Smooth muscle cell (in vitro differentiated cells): ENCODE measurements around the gene SATB1. TPM values are rescaled to one million over a fixed set of nuclear protein-coding genes. Genes with fewer than 3 reads are reported as not detected.
A peak's percentile ranks its signal among the peaks of the same experiment; 100 is the strongest.

ENCODE experiments used
- DNase-seq: peaks from one replicate; lab custom pipeline; 2025; ENCODE audit not compliant: unreplicated experiment; lab: John Stamatoyannopoulos, UW
- H2AFZ ChIP-seq: fragments of 200-600 bp; sonication (generic); 2 replicates; pipeline ENCODE4 v1.6.0; 2016; ENCODE audit warnings: antibody characterized with exemption, low read depth, mild to moderate bottlenecking
- H3F3A ChIP-seq: fragments of 200-600 bp; sonication (generic); 2 replicates; pipeline ENCODE4 v1.6.0; 2017; ENCODE audit warnings: antibody characterized with exemption, low read depth
- H3K27ac ChIP-seq: fragments of 200-600 bp; sonication (generic); 2 replicates; pipeline ENCODE4 v1.5.1; 2016; ENCODE audit warnings: low read depth, mild to moderate bottlenecking
- H3K27me3 ChIP-seq: fragments of 200-600 bp; sonication (generic); 2 replicates; pipeline ENCODE4 v1.6.1; 2016; ENCODE audit warnings: low read depth, mild to moderate bottlenecking
- H3K36me3 ChIP-seq: fragments of 200-600 bp; sonication (generic); 2 replicates; pipeline ENCODE4 v1.5.1; 2016; ENCODE audit warnings: low read depth
- H3K4me1 ChIP-seq: fragments of 200-600 bp; sonication (generic); 2 replicates; pipeline ENCODE4 v1.5.1; 2016; ENCODE audit warnings: low read depth
- H3K4me2 ChIP-seq: fragments of 200-600 bp; sonication (generic); 2 replicates; pipeline ENCODE4 v1.6.0; 2016; ENCODE audit warnings: mild to moderate bottlenecking
- H3K4me3 ChIP-seq: fragments of 200-600 bp; sonication (generic); 2 replicates; pipeline ENCODE4 v1.5.1; 2016; ENCODE audit warnings: mild to moderate bottlenecking
- H3K79me2 ChIP-seq: fragments of 200-600 bp; sonication (generic); 2 replicates; pipeline ENCODE4 v1.6.0; 2016; ENCODE audit warnings: low read depth, mild to moderate bottlenecking
- H3K9ac ChIP-seq: fragments of 200-600 bp; sonication (generic); 2 replicates; pipeline ENCODE4 v1.6.0; 2016; ENCODE audit warnings: low read depth
- H3K9me3 ChIP-seq: fragments of 200-600 bp; sonication (generic); replicated peaks from 2 replicates; pipeline ENCODE4 v1.5.1; 2016; ENCODE audit warnings: low read depth
- H4K20me1 ChIP-seq: fragments of 200-600 bp; sonication (generic); 2 replicates; pipeline ENCODE4 v1.6.0; 2016; ENCODE audit warnings: low read depth
- WGBS: methylation state at CpG from one replicate; pipeline ENCODE4 v1.1.7; 2016; ENCODE audit warnings: low lambda C conversion rate; 5-methylcytosine and 5-hydroxymethylcytosine counted together
- polyA plus RNA-seq: library from polyadenylated mRNA; unstranded; fragments of >200 nt; fragmentation: Nextera tagmentation; extraction: Ambion mirVana; gene quantifications from 2 replicates; pipeline ENCODE4 v1.2.1, GENCODE V29; 2016
- total RNA-seq: library from RNA; depleted of rRNA; stranded (reverse); fragments of >200 nt; gene quantifications from 2 replicates; pipeline ENCODE4 v1.2.3, GENCODE V29; 2014
- TF ChIP-seq, protein P1 (sequence below): fragments of 200-600 bp; sonication (generic); IDR thresholded peaks from 2 replicates; pipeline ENCODE4 v1.5.1; 2017; ENCODE audit warnings: borderline replicate concordance, mild to moderate bottlenecking, antibody characterized with exemption; ENCODE audit not compliant: insufficient read depth, poor library complexity, severe bottlenecking

The SATB1 gene
- total and polyA plus RNA-seq, 2 experiments from 2014 or later: 4.1 to 9.3 TPM

- Histone ChIP-seq H3K9me3 (no peaks in the 10 kb centered on the region), H3F3A (no peaks in the 10 kb centered on the region), H3K4me1 (peaks cover 21% of the 10 kb centered on the region), H3K4me3 (peak overlapping the region; percentile 94), H3K9ac (peak overlapping the region; percentile 73), H3K4me2 (peak overlapping the region; percentile 94), H3K27me3 (no peaks in the 10 kb centered on the region), H3K36me3 (no peaks in the 10 kb centered on the region), H2AFZ (peak overlapping the region; percentile 91), H3K79me2 (no peaks in the 10 kb centered on the region), H3K27ac (peak overlapping the region; percentile 27), H4K20me1 (no peaks in the 10 kb centered on the region)
- TF ChIP-seq, protein P1, sequence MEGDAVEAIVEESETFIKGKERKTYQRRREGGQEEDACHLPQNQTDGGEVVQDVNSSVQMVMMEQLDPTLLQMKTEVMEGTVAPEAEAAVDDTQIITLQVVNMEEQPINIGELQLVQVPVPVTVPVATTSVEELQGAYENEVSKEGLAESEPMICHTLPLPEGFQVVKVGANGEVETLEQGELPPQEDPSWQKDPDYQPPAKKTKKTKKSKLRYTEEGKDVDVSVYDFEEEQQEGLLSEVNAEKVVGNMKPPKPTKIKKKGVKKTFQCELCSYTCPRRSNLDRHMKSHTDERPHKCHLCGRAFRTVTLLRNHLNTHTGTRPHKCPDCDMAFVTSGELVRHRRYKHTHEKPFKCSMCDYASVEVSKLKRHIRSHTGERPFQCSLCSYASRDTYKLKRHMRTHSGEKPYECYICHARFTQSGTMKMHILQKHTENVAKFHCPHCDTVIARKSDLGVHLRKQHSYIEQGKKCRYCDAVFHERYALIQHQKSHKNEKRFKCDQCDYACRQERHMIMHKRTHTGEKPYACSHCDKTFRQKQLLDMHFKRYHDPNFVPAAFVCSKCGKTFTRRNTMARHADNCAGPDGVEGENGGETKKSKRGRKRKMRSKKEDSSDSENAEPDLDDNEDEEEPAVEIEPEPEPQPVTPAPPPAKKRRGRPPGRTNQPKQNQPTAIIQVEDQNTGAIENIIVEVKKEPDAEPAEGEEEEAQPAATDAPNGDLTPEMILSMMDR: no peak
- DNase-seq: no peak
- 2% methylated on average over 27 of the region's 27 CpGs for WGBS
Observed at GRCh38 chr3:18424213-18424728, 868 bp downstream of the SATB1 start.

GRCh38 chr3:18423401-18424212 lies 1.5 kb downstream of the SATB1 start:
- Histone ChIP-seq H3K4me3 (peak overlapping the region; percentile 94), H3K9me3 (no peaks in the 10 kb centered on the region), H3K27me3 (no peaks in the 10 kb centered on the region), H3K9ac (peak overlapping the region; percentile 73), H3K4me2 (peak overlapping the region; percentile 94), H2AFZ (peak overlapping the region; percentile 91), H3K79me2 (no peaks in the 10 kb centered on the region), H4K20me1 (no peaks in the 10 kb centered on the region), H3K27ac (peak overlapping the region; percentile 28), H3F3A (no peaks in the 10 kb centered on the region), H3K4me1 (peaks cover 21% of the 10 kb centered on the region), H3K36me3 (no peaks in the 10 kb centered on the region)
- WGBS: under 1% methylated on average over 22 of the region's 22 CpGs
- no peak for DNase-seq
- TF ChIP-seq, protein P1: no peak

DNA sequence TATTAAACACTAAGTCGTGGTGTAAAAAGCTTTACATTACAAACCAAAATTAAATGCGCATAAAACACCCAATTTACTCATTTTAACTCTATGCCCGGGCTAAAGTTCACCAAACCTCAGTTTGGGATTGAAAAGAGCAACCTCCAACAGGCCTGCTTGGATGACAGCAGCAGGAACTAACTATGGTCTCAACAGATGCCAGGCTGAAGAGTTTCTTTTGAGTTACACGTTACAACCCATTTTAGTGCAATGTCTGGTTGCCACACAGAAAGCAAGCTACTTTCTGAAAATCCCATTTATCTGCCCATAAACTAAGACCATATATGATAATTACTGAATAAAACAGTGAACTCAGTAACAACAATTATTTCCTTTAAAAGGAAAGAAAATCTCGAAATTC lies 2.2 kb downstream of the SATB1 start:
- Histone ChIP-seq H3F3A (no peaks in the 10 kb centered on the region), H3K9me3 (no peaks in the 10 kb centered on the region)
- no peak for DNase-seq

More for the DNA sequence above, 2.2 kb downstream of the SATB1 start:
- WGBS: 26% methylated on average over 5 of the region's 5 CpGs
- H2AFZ ChIP-seq: peak overlapping the region; percentile 91
- H3K79me2 ChIP-seq: no peaks in the 10 kb centered on the region
- H3K27ac ChIP-seq: peak overlapping the region; percentile 28
- peaks cover 21% of the 10 kb centered on the region for H3K4me1 ChIP-seq
- H4K20me1 ChIP-seq: no peaks in the 10 kb centered on the region
- peak overlapping the region; percentile 94 for H3K4me3 ChIP-seq
- H3K9ac ChIP-seq: no peak overlapping the region
- H3K36me3 ChIP-seq: no peaks in the 10 kb centered on the region
- peak overlapping the region; percentile 94 for H3K4me2 ChIP-seq
- no peaks in the 10 kb centered on the region for H3K27me3 ChIP-seq
- TF ChIP-seq, protein P1: no peak
